HEK293 (cell line): Measurements from ENCODE around the gene FIGN.

ENCODE experiments used
- CTCF ChIA-PET: fragments of 350-600 bp; formaldehyde crosslinking; extraction: SDS; loops from one replicate; lab custom pipeline; 2021; ENCODE audit warnings: antibody characterized with exemption; lab: Yijun Ruan, JAX
- POLR2A ChIA-PET: fragments of 300-600 bp; formaldehyde crosslinking; extraction: SDS; loops from one replicate; lab custom pipeline; 2020; ENCODE audit warnings: antibody characterized with exemption, inconsistent platforms; lab: Yijun Ruan, JAX
- H3K27ac ChIP-seq: fragments of 200-500 bp; sonication (Bioruptor generic); 2 replicates; pipeline ENCODE4 v1.5.1; 2014; ENCODE audit warnings: low read depth, low read length, control low read depth, inconsistent platforms; ENCODE audit errors: extremely low read depth
- H3K36me3 ChIP-seq, 2 experiments: fragments of 200-500 bp in 1 of 2; sonication (Bioruptor generic) in 1 of 2; 1 replicate in 1 of 2; 2 replicates in 1 of 2; pipeline ENCODE4 v1.5.1; 2014 to 2017; ENCODE audit warnings: inconsistent platforms in 2 of 2, low read length in 2 of 2; ENCODE audit not compliant: control insufficient read depth in 2 of 2, insufficient read depth in 1 of 2
- H3K4me1 ChIP-seq: fragments of 200-500 bp; sonication (Bioruptor generic); 2 replicates; pipeline ENCODE4 v1.5.1; 2014; ENCODE audit warnings: mild to moderate bottlenecking, low read length, inconsistent platforms; ENCODE audit not compliant: control insufficient read depth, insufficient read depth
- H3K4me3 ChIP-seq: 2 replicates; pipeline ENCODE4 v1.5.1; 2011; ENCODE audit warnings: low read depth, mild to moderate bottlenecking, control low read depth, low read length, moderate library complexity
- H3K9me3 ChIP-seq: fragments of 200-500 bp; sonication (Bioruptor generic); 2 replicates; pipeline ENCODE4 v1.5.1; 2014; ENCODE audit warnings: low read depth, low read length, inconsistent platforms; ENCODE audit not compliant: control insufficient read depth, insufficient read depth
- ATF2 ChIP-seq: fragments of 450-650 bp; formaldehyde crosslinking; IDR thresholded peaks from 2 replicates; pipeline ENCODE4 v1.5.1; 2016; ENCODE audit warnings: missing biosample characterization, missing genetic modification characterization, low read depth
- GLI2 ChIP-seq: fragments of 450-650 bp; formaldehyde crosslinking; IDR thresholded peaks from 2 replicates; pipeline ENCODE4; 2017; ENCODE audit warnings: missing biosample characterization, missing genetic modification characterization, low read depth, borderline replicate concordance
- KLF7 ChIP-seq: fragments of 450-650 bp; formaldehyde crosslinking; IDR thresholded peaks from 2 replicates; pipeline ENCODE4 v1.5.1; 2016; ENCODE audit warnings: missing biosample characterization, missing genetic modification characterization, borderline replicate concordance
- ZBTB21 ChIP-seq: fragments of 450-650 bp; formaldehyde crosslinking; IDR thresholded peaks from 2 replicates; pipeline ENCODE4 v1.5.1; 2017; ENCODE audit warnings: missing biosample characterization, missing genetic modification characterization
- ZBTB7A ChIP-seq: fragments of 450-650 bp; formaldehyde crosslinking; IDR thresholded peaks from 2 replicates; pipeline ENCODE4 v1.5.1; 2016; ENCODE audit warnings: low read depth, missing biosample characterization, missing genetic modification characterization
- ZNF121 ChIP-seq: fragments of 450-650 bp; formaldehyde crosslinking; IDR thresholded peaks from 2 replicates; pipeline ENCODE4 v1.5.1; 2016; ENCODE audit warnings: missing biosample characterization, missing genetic modification characterization
- ZNF18 ChIP-seq: fragments of 450-650 bp; formaldehyde crosslinking; IDR thresholded peaks from 2 replicates; pipeline ENCODE4 v1.5.1; 2016; ENCODE audit warnings: missing biosample characterization, missing genetic modification characterization
- ZNF292 ChIP-seq: fragments of 450-650 bp; formaldehyde crosslinking; IDR thresholded peaks from 2 replicates; pipeline ENCODE4 v1.5.1; 2016; ENCODE audit warnings: low read depth, missing biosample characterization, missing genetic modification characterization, borderline replicate concordance
- ZNF324 ChIP-seq: fragments of 450-650 bp; formaldehyde crosslinking; IDR thresholded peaks from 2 replicates; pipeline ENCODE4 v1.5.1; 2016; ENCODE audit warnings: missing biosample characterization, missing genetic modification characterization
- ZNF366 ChIP-seq: fragments of 450-650 bp; formaldehyde crosslinking; conservative IDR thresholded peaks from 2 replicates; pipeline ENCODE4 v1.5.1; 2016; ENCODE audit warnings: missing biosample characterization, missing genetic modification characterization
- ZNF501 ChIP-seq: fragments of 450-650 bp; formaldehyde crosslinking; IDR thresholded peaks from 2 replicates; pipeline ENCODE4 v1.5.1; 2016; ENCODE audit warnings: missing biosample characterization, missing genetic modification characterization
- ZNF518A ChIP-seq: fragments of 450-650 bp; formaldehyde crosslinking; conservative IDR thresholded peaks from 2 replicates; pipeline ENCODE4 v1.5.1; 2016; ENCODE audit warnings: low read depth, missing biosample characterization, missing genetic modification characterization
- ZNF623 ChIP-seq: fragments of 450-650 bp; formaldehyde crosslinking; IDR thresholded peaks from 2 replicates; pipeline ENCODE4 v1.5.1; 2016; ENCODE audit warnings: missing biosample characterization, missing genetic modification characterization
- ZNF830 ChIP-seq: fragments of 450-650 bp; IDR thresholded peaks from 2 replicates; pipeline ENCODE4 v1.5.0; 2018; ENCODE audit warnings: missing biosample characterization, missing genetic modification characterization, low read depth, mild to moderate bottlenecking, moderate library complexity
- TF ChIP-seq, protein P1 (sequence below): fragments of 450-650 bp; formaldehyde crosslinking; IDR thresholded peaks from 2 replicates; pipeline ENCODE4 v1.5.1; 2016; ENCODE audit warnings: missing biosample characterization, missing genetic modification characterization
- TF ChIP-seq, protein P2 (sequence below): fragments of 450-650 bp; formaldehyde crosslinking; IDR thresholded peaks from 2 replicates; pipeline ENCODE4 v1.5.0; 2017; ENCODE audit warnings: missing biosample characterization, missing genetic modification characterization, borderline replicate concordance
- TF ChIP-seq, protein P3 (sequence below): fragments of 450-650 bp; formaldehyde crosslinking; IDR thresholded peaks from 2 replicates; pipeline ENCODE4 v1.5.1; 2016; ENCODE audit warnings: missing biosample characterization, missing genetic modification characterization

FIGN gene

GRCh38 chr2:163617517-163617916, 118.3 kb downstream of the FIGN start (continued):
- TF ChIP-seq ZNF518A (tag by site-specific recombination): no peak
- TF ChIP-seq, protein P1, sequence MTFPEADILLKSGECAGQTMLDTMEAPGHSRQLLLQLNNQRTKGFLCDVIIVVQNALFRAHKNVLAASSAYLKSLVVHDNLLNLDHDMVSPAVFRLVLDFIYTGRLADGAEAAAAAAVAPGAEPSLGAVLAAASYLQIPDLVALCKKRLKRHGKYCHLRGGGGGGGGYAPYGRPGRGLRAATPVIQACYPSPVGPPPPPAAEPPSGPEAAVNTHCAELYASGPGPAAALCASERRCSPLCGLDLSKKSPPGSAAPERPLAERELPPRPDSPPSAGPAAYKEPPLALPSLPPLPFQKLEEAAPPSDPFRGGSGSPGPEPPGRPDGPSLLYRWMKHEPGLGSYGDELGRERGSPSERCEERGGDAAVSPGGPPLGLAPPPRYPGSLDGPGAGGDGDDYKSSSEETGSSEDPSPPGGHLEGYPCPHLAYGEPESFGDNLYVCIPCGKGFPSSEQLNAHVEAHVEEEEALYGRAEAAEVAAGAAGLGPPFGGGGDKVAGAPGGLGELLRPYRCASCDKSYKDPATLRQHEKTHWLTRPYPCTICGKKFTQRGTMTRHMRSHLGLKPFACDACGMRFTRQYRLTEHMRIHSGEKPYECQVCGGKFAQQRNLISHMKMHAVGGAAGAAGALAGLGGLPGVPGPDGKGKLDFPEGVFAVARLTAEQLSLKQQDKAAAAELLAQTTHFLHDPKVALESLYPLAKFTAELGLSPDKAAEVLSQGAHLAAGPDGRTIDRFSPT (tag by site-specific recombination): no peak
- no peak for TF ChIP-seq ZNF830 (tag by site-specific recombination)
- TF ChIP-seq GLI2 (tag by site-specific recombination): no peak
- no peak for TF ChIP-seq ZNF18 (tag by site-specific recombination)
- no peak for TF ChIP-seq ZNF501
- no peak for TF ChIP-seq ZBTB7A (tag by site-specific recombination)
- no peak for TF ChIP-seq ZNF292 (tag by site-specific recombination)
- no peak for TF ChIP-seq ATF2 (tag by site-specific recombination)
- TF ChIP-seq, all 188 proteins: peak for 0

- ChIA-PET POLR2A (no interaction called here), CTCF (no interaction called here)
- Histone ChIP-seq H3K4me1 (no peaks in the 10 kb centered on the region), H3K27ac (no peak overlapping the region), H3K9me3 (no peaks in the 10 kb centered on the region), H3K36me3 (peaks cover 0 to 15% of the 10 kb centered on the region in 2 experiments; a peak in 1 of 3 replicates), H3K4me3 (no peak overlapping the region)
- TF ChIP-seq KLF7 (tag by site-specific recombination) (no peak), ZNF623 (tag by site-specific recombination) (no peak), ZNF121 (no peak), ZNF324 (no peak), ZBTB21 (tag by site-specific recombination) (no peak), ZNF366 (tag by site-specific recombination) (no peak)
- TF ChIP-seq, protein P2, sequence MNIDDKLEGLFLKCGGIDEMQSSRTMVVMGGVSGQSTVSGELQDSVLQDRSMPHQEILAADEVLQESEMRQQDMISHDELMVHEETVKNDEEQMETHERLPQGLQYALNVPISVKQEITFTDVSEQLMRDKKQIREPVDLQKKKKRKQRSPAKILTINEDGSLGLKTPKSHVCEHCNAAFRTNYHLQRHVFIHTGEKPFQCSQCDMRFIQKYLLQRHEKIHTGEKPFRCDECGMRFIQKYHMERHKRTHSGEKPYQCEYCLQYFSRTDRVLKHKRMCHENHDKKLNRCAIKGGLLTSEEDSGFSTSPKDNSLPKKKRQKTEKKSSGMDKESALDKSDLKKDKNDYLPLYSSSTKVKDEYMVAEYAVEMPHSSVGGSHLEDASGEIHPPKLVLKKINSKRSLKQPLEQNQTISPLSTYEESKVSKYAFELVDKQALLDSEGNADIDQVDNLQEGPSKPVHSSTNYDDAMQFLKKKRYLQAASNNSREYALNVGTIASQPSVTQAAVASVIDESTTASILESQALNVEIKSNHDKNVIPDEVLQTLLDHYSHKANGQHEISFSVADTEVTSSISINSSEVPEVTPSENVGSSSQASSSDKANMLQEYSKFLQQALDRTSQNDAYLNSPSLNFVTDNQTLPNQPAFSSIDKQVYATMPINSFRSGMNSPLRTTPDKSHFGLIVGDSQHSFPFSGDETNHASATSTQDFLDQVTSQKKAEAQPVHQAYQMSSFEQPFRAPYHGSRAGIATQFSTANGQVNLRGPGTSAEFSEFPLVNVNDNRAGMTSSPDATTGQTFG (tag by site-specific recombination): no peak
- TF ChIP-seq, protein P3, sequence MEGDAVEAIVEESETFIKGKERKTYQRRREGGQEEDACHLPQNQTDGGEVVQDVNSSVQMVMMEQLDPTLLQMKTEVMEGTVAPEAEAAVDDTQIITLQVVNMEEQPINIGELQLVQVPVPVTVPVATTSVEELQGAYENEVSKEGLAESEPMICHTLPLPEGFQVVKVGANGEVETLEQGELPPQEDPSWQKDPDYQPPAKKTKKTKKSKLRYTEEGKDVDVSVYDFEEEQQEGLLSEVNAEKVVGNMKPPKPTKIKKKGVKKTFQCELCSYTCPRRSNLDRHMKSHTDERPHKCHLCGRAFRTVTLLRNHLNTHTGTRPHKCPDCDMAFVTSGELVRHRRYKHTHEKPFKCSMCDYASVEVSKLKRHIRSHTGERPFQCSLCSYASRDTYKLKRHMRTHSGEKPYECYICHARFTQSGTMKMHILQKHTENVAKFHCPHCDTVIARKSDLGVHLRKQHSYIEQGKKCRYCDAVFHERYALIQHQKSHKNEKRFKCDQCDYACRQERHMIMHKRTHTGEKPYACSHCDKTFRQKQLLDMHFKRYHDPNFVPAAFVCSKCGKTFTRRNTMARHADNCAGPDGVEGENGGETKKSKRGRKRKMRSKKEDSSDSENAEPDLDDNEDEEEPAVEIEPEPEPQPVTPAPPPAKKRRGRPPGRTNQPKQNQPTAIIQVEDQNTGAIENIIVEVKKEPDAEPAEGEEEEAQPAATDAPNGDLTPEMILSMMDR (tag by site-specific recombination): no peak
Observed at GRCh38 chr2:163613266-163613731, 122.5 kb downstream of the FIGN start.
